Neural progenitor cell (in vitro differentiated cells): ENCODE measurements around the gene PLA2R1. TPM values are rescaled to one million over a fixed set of nuclear protein-coding genes. Genes with fewer than 3 reads are reported as not detected.

Source experiments
- DNase-seq: peaks from one replicate; pipeline ENCODE4 v3.0.0-alpha.2; 2016; ENCODE audit warnings: low spot score
- H2AFZ ChIP-seq: fragments of 200-600 bp; sonication (generic); replicated peaks from 2 replicates; pipeline ENCODE4 v1.6.1; 2016; ENCODE audit warnings: antibody characterized with exemption
- H3F3A ChIP-seq: fragments of 200-600 bp; sonication (generic); 2 replicates; pipeline ENCODE4 v1.6.1; 2016; ENCODE audit warnings: antibody characterized with exemption, low read depth
- H3K27ac ChIP-seq: fragments of 200-600 bp; sonication (generic); 2 replicates; pipeline ENCODE4 v1.5.1; 2016; ENCODE audit warnings: mild to moderate bottlenecking
- H3K27me3 ChIP-seq: fragments of 200-600 bp; sonication (generic); 2 replicates; pipeline ENCODE4 v1.6.1; 2016; ENCODE audit warnings: mild to moderate bottlenecking, moderate library complexity
- H3K36me3 ChIP-seq: fragments of 200-600 bp; sonication (generic); 2 replicates; pipeline ENCODE4 v1.5.1; 2016
- H3K4me1 ChIP-seq: fragments of 200-600 bp; sonication (generic); 2 replicates; pipeline ENCODE4 v1.6.1; 2016; ENCODE audit warnings: mixed run types
- H3K4me2 ChIP-seq: fragments of 200-600 bp; sonication (generic); 2 replicates; pipeline ENCODE4 v1.6.1; 2016
- H3K4me3 ChIP-seq: fragments of 200-600 bp; sonication (generic); 2 replicates; pipeline ENCODE4 v1.5.1; 2016
- H3K79me2 ChIP-seq: fragments of 200-600 bp; sonication (generic); 2 replicates; pipeline ENCODE4 v1.6.1; 2016; ENCODE audit warnings: low read depth
- H3K9ac ChIP-seq: fragments of 200-600 bp; sonication (generic); 2 replicates; pipeline ENCODE4 v1.6.1; 2016
- H3K9me3 ChIP-seq: fragments of 200-600 bp; sonication (generic); 2 replicates; pipeline ENCODE4 v1.5.1; 2016; ENCODE audit warnings: low read depth
- H4K20me1 ChIP-seq: fragments of 200-600 bp; sonication (generic); 2 replicates; pipeline ENCODE4 v1.6.1; 2016; ENCODE audit warnings: low read depth
- H3K27ac Mint-ChIP-seq: 3 replicates; pipeline ENCODE4 v1.8.0; 2021; ENCODE audit warnings: mixed read lengths
- H3K27me3 Mint-ChIP-seq: 2 replicates; pipeline ENCODE4 v1.8.0; 2022; ENCODE audit warnings: low read depth, mild to moderate bottlenecking, inconsistent platforms, moderate library complexity, mixed read lengths; ENCODE audit not compliant: insufficient read depth
- H3K36me3 Mint-ChIP-seq: 3 replicates; pipeline ENCODE4 v1.8.0; 2021; ENCODE audit warnings: mixed read lengths
- H3K4me1 Mint-ChIP-seq: 3 replicates; pipeline ENCODE4 v1.8.0; 2021; ENCODE audit warnings: mixed read lengths
- H3K4me3 Mint-ChIP-seq: 3 replicates; pipeline ENCODE4 v1.8.0; 2021; ENCODE audit warnings: mild to moderate bottlenecking, moderate library complexity, mixed read lengths
- H3K9me3 Mint-ChIP-seq: 3 replicates; pipeline ENCODE4 v1.8.0; 2020; ENCODE audit warnings: mixed read lengths
- CTCF ChIP-seq: fragments of 200-600 bp; sonication (generic); IDR thresholded peaks from 2 replicates; pipeline ENCODE4 v1.5.1; 2017; ENCODE audit warnings: antibody characterized with exemption, mild to moderate bottlenecking
- EZH2 ChIP-seq: fragments of 200-600 bp; sonication (generic); IDR thresholded peaks from 2 replicates; pipeline ENCODE4 v1.6.1; 2017; ENCODE audit warnings: antibody characterized with exemption, mild to moderate bottlenecking, moderate library complexity
- EZH2phosphoT487 ChIP-seq: fragments of 200-600 bp; sonication (generic); IDR thresholded peaks from 2 replicates; pipeline ENCODE4 v1.6.1; 2017; ENCODE audit warnings: antibody characterized with exemption
- total RNA-seq: library from RNA; depleted of rRNA; stranded (reverse); fragments of >200 nt; gene quantifications from 2 replicates; pipeline ENCODE4 v1.2.3, GENCODE V29; 2015; ENCODE audit warnings: low replicate concordance

Gene PLA2R1
- total RNA-seq, 1 donor from 2014 or later: 0.45 TPM

- no peak for DNase-seq
- peaks cover 6% of the 10 kb centered on the region for H3K9me3 Mint-ChIP-seq
- no peak overlapping the region for H3K27ac ChIP-seq
- H3F3A ChIP-seq: peaks cover 14% of the 10 kb centered on the region
- peaks cover 30% of the 10 kb centered on the region for H3K4me1 Mint-ChIP-seq
- no peaks in the 10 kb centered on the region for H4K20me1 ChIP-seq
- TF ChIP-seq EZH2 (no peak), CTCF (no peak), EZH2phosphoT487 (no peak)
- H3K4me1 ChIP-seq: peaks cover 21% of the 10 kb centered on the region
- H3K36me3 ChIP-seq: no peaks in the 10 kb centered on the region
- H3K4me2 ChIP-seq: no peak overlapping the region
- H3K4me3 ChIP-seq: no peak overlapping the region
- H3K27ac Mint-ChIP-seq: no peak overlapping the region
- peaks cover 7% of the 10 kb centered on the region for H3K27me3 Mint-ChIP-seq
- no peaks in the 10 kb centered on the region for H3K9me3 ChIP-seq
- H3K9ac ChIP-seq: no peak overlapping the region
- no peak overlapping the region for H3K4me3 Mint-ChIP-seq
- no peak overlapping the region for H2AFZ ChIP-seq
- H3K36me3 Mint-ChIP-seq: no peaks in the 10 kb centered on the region
- H3K79me2 ChIP-seq: no peaks in the 10 kb centered on the region
- no peaks in the 10 kb centered on the region for H3K27me3 ChIP-seq
Observed at GRCh38 chr2:160053946-160054345, 8.5 kb downstream of the PLA2R1 start.

GRCh38 chr2:160052531-160052930 lies 9.9 kb downstream of the PLA2R1 start:
- no peak overlapping the region for H3K27ac Mint-ChIP-seq
- TF ChIP-seq EZH2phosphoT487: no peak
- no peak overlapping the region for H2AFZ ChIP-seq
- no peaks in the 10 kb centered on the region for H3K79me2 ChIP-seq
- H3K36me3 ChIP-seq: no peaks in the 10 kb centered on the region
- H3K27me3 Mint-ChIP-seq: no peaks in the 10 kb centered on the region
- no peak overlapping the region for H3K4me2 ChIP-seq
- peaks cover 21% of the 10 kb centered on the region for H3K4me1 ChIP-seq
- no peaks in the 10 kb centered on the region for H3K9me3 Mint-ChIP-seq
- H3K27me3 ChIP-seq: no peaks in the 10 kb centered on the region
- DNase-seq: no peak
- H3K36me3 Mint-ChIP-seq: no peaks in the 10 kb centered on the region
- no peak overlapping the region for H3K4me3 ChIP-seq
- H3K4me1 Mint-ChIP-seq: peaks cover 30% of the 10 kb centered on the region
- H4K20me1 ChIP-seq: no peaks in the 10 kb centered on the region
- H3K9me3 ChIP-seq: no peaks in the 10 kb centered on the region
- H3K27ac ChIP-seq: no peak overlapping the region
- peaks cover 14% of the 10 kb centered on the region for H3F3A ChIP-seq
- no peak overlapping the region for H3K9ac ChIP-seq
- no peak overlapping the region for H3K4me3 Mint-ChIP-seq

- no peak overlapping the region for H3K4me2 ChIP-seq
Observed at GRCh38 chr2:160051371-160051800, 11.0 kb downstream of the PLA2R1 start.

More at GRCh38 chr2:160051371-160051800, 11.0 kb downstream of the PLA2R1 start:
- Histone ChIP-seq H2AFZ (peak overlapping the region; percentile 13), H3K4me1 (peaks cover 21% of the 10 kb centered on the region), H4K20me1 (no peaks in the 10 kb centered on the region), H3K4me3 (no peak overlapping the region), H3K27me3 (no peaks in the 10 kb centered on the region), H3K27ac (no peak overlapping the region), H3F3A (peaks cover 14% of the 10 kb centered on the region), H3K9me3 (no peaks in the 10 kb centered on the region), H3K79me2 (no peaks in the 10 kb centered on the region), H3K9ac (no peak overlapping the region), H3K36me3 (no peaks in the 10 kb centered on the region)
- Mint-ChIP-seq H3K9me3 (no peaks in the 10 kb centered on the region), H3K27me3 (no peaks in the 10 kb centered on the region), H3K36me3 (no peaks in the 10 kb centered on the region), H3K4me3 (no peak overlapping the region), H3K27ac (no peak overlapping the region), H3K4me1 (peaks cover 30% of the 10 kb centered on the region)
- no peak for DNase-seq
- TF ChIP-seq CTCF: no peak
- no peak for TF ChIP-seq EZH2
- TF ChIP-seq EZH2phosphoT487: no peak
